ENCODE measurements around the gene NCAPH2. TPM values are rescaled to one million over a fixed set of nuclear protein-coding genes. Genes with fewer than 3 reads are reported as not detected.
"Not testable (repeated sequence)": the region's sequence is repeated elsewhere in the genome, so short reads cannot be mapped to it uniquely, and the experiment has no call there.

NCAPH2 gene
- total and polyA plus RNA-seq, 2 donors from 2014 or later: 31.4 to 41.5 TPM

GRCh38 chr22:50518606-50519005, 10.6 kb downstream of the NCAPH2 start:
- no peak for DNase-seq
- no peak overlapping the region for H3K9ac ChIP-seq (ENCODE audit: low read length in 3 of 3)
- H3K9me3 ChIP-seq (ENCODE audit: control insufficient read depth in 2 of 3, insufficient read depth in 1 of 3, low read length in 3 of 3): no peaks in the 10 kb centered on the region
- H3K27me3 ChIP-seq (ENCODE audit: control insufficient read depth, insufficient read depth, low read length): no peaks in the 10 kb centered on the region
- peaks cover 0 to 16% (median 11%) of the 10 kb centered on the region in 3 donors for H3K36me3 ChIP-seq (ENCODE audit: control insufficient read depth in 2 of 3, insufficient read depth in 3 of 3, low read length in 3 of 3)
- no peaks in the 10 kb centered on the region for H3K4me1 ChIP-seq (ENCODE audit: control insufficient read depth in 2 of 3, insufficient read depth in 2 of 3, low read depth in 1 of 3, low read length in 3 of 3)
- no peak for TF ChIP-seq CTCF (IDR thresholded peaks at IDR 0.05; ENCODE audit: borderline replicate concordance, extremely low read depth, insufficient read depth)
- intact Hi-C loops (cut with DNase I): no loop called here
- H3K4me3 ChIP-seq (ENCODE audit: low read length in 3 of 3): no peak overlapping the region
- no peak overlapping the region for H3K27ac ChIP-seq (ENCODE audit: low read depth in 2 of 2, low read length in 2 of 2)
- no peak for FAIRE-seq

- no peak for TF ChIP-seq CTCF (IDR thresholded peaks at IDR 0.05; ENCODE audit: borderline replicate concordance, extremely low read depth, insufficient read depth)
- no peaks in the 10 kb centered on the region for H3K9me3 ChIP-seq (ENCODE audit: control insufficient read depth in 2 of 3, insufficient read depth in 1 of 3, low read length in 3 of 3)
- no peak for DNase-seq
- intact Hi-C loops (cut with DNase I): no loop called here
- no peak overlapping the region for H3K9ac ChIP-seq (ENCODE audit: low read length in 3 of 3)
- no peak for FAIRE-seq
- H3K27me3 ChIP-seq (ENCODE audit: control insufficient read depth, insufficient read depth, low read length): no peaks in the 10 kb centered on the region
- no peak overlapping the region for H3K27ac ChIP-seq (ENCODE audit: low read depth in 2 of 2, low read length in 2 of 2)
- no peak overlapping the region for H3K4me3 ChIP-seq (ENCODE audit: low read length in 3 of 3)
- H3K36me3 ChIP-seq (ENCODE audit: control insufficient read depth in 2 of 3, insufficient read depth in 3 of 3, low read length in 3 of 3): peaks cover 0 to 16% (median 12%) of the 10 kb centered on the region in 3 donors
- H3K4me1 ChIP-seq (ENCODE audit: control insufficient read depth in 2 of 3, insufficient read depth in 2 of 3, low read depth in 1 of 3, low read length in 3 of 3): peaks cover 0 to 2% (median under 1%) of the 10 kb centered on the region in 3 donors
These were observed 11.1 kb downstream of the NCAPH2 start for GRCh38 chr22:50519151-50519550.

- Histone ChIP-seq H3K36me3 (ENCODE audit: control insufficient read depth in 2 of 3, insufficient read depth in 3 of 3, low read length in 3 of 3) (peaks cover 0 to 16% (median 12%) of the 10 kb centered on the region in 3 donors), H3K4me1 (ENCODE audit: control insufficient read depth in 2 of 3, insufficient read depth in 2 of 3, low read depth in 1 of 3, low read length in 3 of 3) (peaks cover 0 to 11% (median 9%) of the 10 kb centered on the region in 3 donors)
- H3K27me3 ChIP-seq (ENCODE audit: control insufficient read depth, insufficient read depth, low read length); H3K9me3 ChIP-seq (ENCODE audit: control insufficient read depth in 2 of 3, insufficient read depth in 1 of 3, low read length in 3 of 3); intact Hi-C loops (cut with DNase I); H3K4me3 ChIP-seq (ENCODE audit: low read length in 3 of 3); FAIRE-seq; H3K9ac ChIP-seq (ENCODE audit: low read length in 3 of 3); DNase-seq; H3K27ac ChIP-seq (ENCODE audit: low read depth in 2 of 2, low read length in 2 of 2): not testable (repeated sequence)
These were observed 12.2 kb downstream of the NCAPH2 start for GRCh38 chr22:50520184-50520583.

GRCh38 chr22:50520826-50521453, 12.9 kb downstream of the NCAPH2 start:
- no peak overlapping the region for H3K27ac ChIP-seq (ENCODE audit: low read depth in 2 of 2, low read length in 2 of 2)
- H3K4me1 ChIP-seq (ENCODE audit: control insufficient read depth in 2 of 3, insufficient read depth in 2 of 3, low read depth in 1 of 3, low read length in 3 of 3): peaks cover 0 to 11% (median 9%) of the 10 kb centered on the region in 3 donors
- TF ChIP-seq CTCF (IDR thresholded peaks at IDR 0.05; ENCODE audit: borderline replicate concordance, extremely low read depth, insufficient read depth): no peak
- peaks cover 0 to 16% (median 12%) of the 10 kb centered on the region in 3 donors for H3K36me3 ChIP-seq (ENCODE audit: control insufficient read depth in 2 of 3, insufficient read depth in 3 of 3, low read length in 3 of 3)
- no peaks in the 10 kb centered on the region for H3K27me3 ChIP-seq (ENCODE audit: control insufficient read depth, insufficient read depth, low read length)
- no peak for FAIRE-seq
- H3K9me3 ChIP-seq (ENCODE audit: control insufficient read depth in 2 of 3, insufficient read depth in 1 of 3, low read length in 3 of 3): no peaks in the 10 kb centered on the region
- peak in 1 of 5 donors; percentile 32 for DNase-seq
- intact Hi-C loops (cut with DNase I): no loop called here
- H3K9ac ChIP-seq (ENCODE audit: low read length in 3 of 3): no peak overlapping the region
- H3K4me3 ChIP-seq (ENCODE audit: low read length in 3 of 3): no peak overlapping the region
